AG04449 (cell line): ENCODE data around the gene EFCAB12.
"Not testable (repeated sequence)": the region's sequence is repeated elsewhere in the genome, so short reads cannot be mapped to it uniquely, and the experiment has no call there.

Experiments
- CTCF ChIA-PET: fragments of 350-600 bp; formaldehyde crosslinking; extraction: SDS; loops from one replicate; lab custom pipeline; 2021; ENCODE audit warnings: antibody characterized with exemption; lab: Yijun Ruan, JAX
- POLR2A ChIA-PET: fragments of 400-600, 350-600 bp; formaldehyde crosslinking; extraction: SDS; loops from one replicate; lab custom pipeline; 2020; ENCODE audit warnings: antibody characterized with exemption, inconsistent platforms; lab: Yijun Ruan, JAX
- DNase-seq: peaks from one replicate; pipeline ENCODE4 v3.0.0-alpha.2; 2010; ENCODE audit warnings: low read depth, low spot score
- H3K4me3 ChIP-seq: 2 replicates; pipeline ENCODE4 v1.5.1; 2011; ENCODE audit warnings: low read depth, mild to moderate bottlenecking, control low read depth, low read length
- TF ChIP-seq, protein P1 (sequence below): IDR thresholded peaks from one replicate; pipeline ENCODE4 v1.5.1; 2011; ENCODE audit warnings: mild to moderate bottlenecking, moderate library complexity, low read length, control low read depth, inconsistent platforms; ENCODE audit not compliant: insufficient read depth; ENCODE audit errors: missing control alignments

The EFCAB12 gene

DNA sequence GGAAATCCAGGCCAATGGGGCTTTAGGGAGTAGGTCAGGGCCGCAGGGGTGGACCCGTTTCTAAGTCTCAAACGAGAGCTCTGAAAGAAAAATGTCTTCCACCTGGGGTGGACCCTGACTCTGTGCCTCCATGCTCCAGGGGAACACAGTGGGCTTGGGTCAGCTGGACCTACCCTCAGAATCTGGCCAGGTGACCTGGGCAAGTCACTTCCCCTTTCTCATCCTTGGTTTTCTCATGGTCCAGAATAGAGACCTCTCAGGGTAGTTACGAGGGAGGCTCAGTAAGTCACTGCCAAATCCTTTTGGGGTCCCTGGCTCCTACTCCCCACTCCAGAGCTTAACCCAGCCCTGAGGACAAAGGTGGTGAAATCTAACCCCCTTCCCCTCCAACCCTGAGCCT is 25.8 kb downstream of the EFCAB12 start:
- H3K4me3 ChIP-seq = no peak overlapping the region
- TF ChIP-seq, protein P1, sequence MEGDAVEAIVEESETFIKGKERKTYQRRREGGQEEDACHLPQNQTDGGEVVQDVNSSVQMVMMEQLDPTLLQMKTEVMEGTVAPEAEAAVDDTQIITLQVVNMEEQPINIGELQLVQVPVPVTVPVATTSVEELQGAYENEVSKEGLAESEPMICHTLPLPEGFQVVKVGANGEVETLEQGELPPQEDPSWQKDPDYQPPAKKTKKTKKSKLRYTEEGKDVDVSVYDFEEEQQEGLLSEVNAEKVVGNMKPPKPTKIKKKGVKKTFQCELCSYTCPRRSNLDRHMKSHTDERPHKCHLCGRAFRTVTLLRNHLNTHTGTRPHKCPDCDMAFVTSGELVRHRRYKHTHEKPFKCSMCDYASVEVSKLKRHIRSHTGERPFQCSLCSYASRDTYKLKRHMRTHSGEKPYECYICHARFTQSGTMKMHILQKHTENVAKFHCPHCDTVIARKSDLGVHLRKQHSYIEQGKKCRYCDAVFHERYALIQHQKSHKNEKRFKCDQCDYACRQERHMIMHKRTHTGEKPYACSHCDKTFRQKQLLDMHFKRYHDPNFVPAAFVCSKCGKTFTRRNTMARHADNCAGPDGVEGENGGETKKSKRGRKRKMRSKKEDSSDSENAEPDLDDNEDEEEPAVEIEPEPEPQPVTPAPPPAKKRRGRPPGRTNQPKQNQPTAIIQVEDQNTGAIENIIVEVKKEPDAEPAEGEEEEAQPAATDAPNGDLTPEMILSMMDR = no peak
- no peak for DNase-seq
- ChIA-PET CTCF (interaction anchor here (1.1 to 1.4 kb wide), 2 partner anchors 11 to 19 kb away, joined by 3 to 6 read pairs; no protein-coding TSS in a partner anchor), POLR2A (no interaction called here)

DNA sequence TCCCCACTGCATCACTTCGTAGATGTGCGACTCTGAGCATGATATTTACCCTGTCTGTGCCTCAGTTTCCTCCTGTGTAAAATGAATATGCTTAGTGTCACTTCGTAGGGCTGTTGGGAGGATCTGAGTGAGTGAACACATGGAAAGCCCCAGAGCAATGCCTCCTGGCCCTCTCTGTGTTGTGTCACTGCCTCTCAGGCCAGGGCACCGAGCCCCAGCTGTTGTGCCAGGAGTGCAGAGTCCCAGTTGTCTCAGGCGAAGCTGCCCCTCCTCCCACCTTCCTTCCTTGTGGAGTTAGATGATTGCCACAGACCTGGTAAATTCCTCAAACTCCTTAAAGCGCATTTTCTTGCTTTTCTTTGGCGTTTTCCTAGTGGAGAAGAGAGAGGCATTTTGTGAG is 26.2 kb downstream of the EFCAB12 start:
- ChIA-PET POLR2A (no interaction called here), CTCF (interaction anchor here (1.1 kb wide), 1 partner anchor 11 kb away, joined by 3 read pairs; no protein-coding TSS in a partner anchor)
- TF ChIP-seq, protein P1 = no peak
- no peak for DNase-seq
- no peak overlapping the region for H3K4me3 ChIP-seq

DNA sequence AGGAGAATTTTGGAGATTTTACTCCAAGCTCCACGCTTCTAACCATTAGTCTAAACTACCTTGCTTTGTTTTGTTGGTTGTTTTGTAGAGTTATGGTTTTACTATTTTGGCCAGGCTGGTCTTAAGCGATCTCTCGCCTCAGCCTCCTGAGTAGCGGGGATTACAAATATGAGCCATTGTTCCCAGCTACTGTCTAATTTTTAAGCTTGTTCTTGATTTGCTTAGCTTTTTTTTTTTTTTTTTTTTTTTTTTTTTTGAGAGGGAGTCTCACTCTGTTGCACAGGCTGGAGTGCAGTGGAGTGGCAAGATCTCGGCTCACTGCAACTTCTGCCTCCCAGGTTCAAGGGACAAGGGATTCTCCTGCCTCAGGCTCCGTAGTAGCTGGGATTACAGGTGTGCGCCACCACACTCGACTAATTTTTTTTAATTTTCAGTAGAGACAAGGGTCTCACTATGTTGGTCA is 28.5 kb downstream of the EFCAB12 start:
- 0 out of 2 replicates have a peak overlapping the region, but pooled peaks have one; percentile 8 for H3K4me3 ChIP-seq
- POLR2A ChIA-PET = interaction anchor here (0.7 to 1.0 kb wide), 2 partner anchors 29 to 287 kb away, joined by 3 read pairs; partner anchors contain the start of gene EFCAB12
- CTCF ChIA-PET = interaction anchor here (0.7 to 2.3 kb wide), 15 partner anchors 9 to 534 kb away, joined by 3 to 30 read pairs (median 4); a partner anchor contains a TSS
- TF ChIP-seq, protein P1 = no peak
- no peak for DNase-seq

DNA sequence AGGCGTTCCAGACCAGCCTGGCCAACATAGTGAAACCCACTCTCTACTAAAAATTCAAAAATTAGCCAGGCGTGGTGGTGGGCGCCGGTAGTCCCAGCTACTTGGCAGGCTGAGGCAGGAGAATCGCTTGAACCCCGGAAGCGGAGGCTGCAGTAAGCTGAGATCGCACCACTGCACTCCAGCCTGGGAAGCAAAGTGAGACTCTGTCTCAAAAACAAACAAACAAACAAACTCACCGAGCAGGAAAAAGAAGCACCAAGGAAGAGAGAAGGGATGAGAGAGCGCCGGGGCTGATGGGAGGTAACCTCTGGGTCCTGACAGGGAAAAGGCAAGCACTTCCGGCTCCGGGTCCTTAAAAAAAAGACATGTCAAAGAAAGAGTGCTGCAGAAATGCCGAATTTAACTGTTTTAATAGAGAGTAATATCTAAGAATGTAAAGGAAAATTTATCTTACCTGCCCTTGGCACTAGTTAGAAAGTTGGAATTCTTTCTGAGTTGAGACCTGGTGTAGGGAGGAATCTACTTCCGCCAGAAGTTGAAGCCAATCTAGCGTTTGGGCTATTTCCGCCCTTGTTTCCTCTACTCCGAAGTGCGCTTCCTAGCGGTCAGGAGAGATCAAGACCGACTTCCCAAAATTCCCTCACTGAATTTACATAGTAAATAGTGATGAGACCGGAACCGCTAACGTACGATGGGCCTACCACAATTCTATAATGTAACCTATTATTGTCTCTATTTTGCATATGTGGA is 29.1 kb downstream of the EFCAB12 start:
- H3K4me3 ChIP-seq = peak overlapping the region; percentile 87
- TF ChIP-seq, protein P1 = peak; percentile 77
- DNase-seq = peak; percentile 83
- ChIA-PET CTCF (interaction anchor here (0.7 to 2.3 kb wide), 15 partner anchors 9 to 534 kb away, joined by 3 to 30 read pairs (median 4); a partner anchor contains a TSS), POLR2A (interaction anchor here (0.7 to 1.0 kb wide), 2 partner anchors 30 to 288 kb away, joined by 3 read pairs; partner anchors contain the start of gene EFCAB12)

DNA sequence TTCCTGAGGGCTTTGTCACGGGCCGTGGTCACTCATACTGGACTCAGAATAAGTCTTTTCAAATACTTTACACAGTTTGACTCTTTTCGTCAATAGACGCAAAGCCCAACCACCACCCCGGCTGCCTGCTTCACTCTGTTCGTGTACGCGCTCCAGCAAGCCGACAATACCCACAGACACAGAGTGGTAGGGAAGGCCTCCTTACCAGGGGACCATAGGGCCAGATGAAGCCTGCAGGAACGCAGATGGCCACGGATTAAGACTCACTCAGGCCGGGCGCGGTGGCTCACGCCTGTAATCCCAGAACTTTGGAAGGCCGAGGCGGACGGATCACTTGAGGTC is 29.7 kb downstream of the EFCAB12 start:
- ChIA-PET CTCF (interaction anchor here (1.4 to 2.2 kb wide), 5 partner anchors 10 to 82 kb away, joined by 4 to 15 read pairs (median 6); a partner anchor contains a TSS), POLR2A (no interaction called here)
- TF ChIP-seq, protein P1 = no peak
- H3K4me3 ChIP-seq = peak overlapping the region; percentile 87
- no peak for DNase-seq

DNA sequence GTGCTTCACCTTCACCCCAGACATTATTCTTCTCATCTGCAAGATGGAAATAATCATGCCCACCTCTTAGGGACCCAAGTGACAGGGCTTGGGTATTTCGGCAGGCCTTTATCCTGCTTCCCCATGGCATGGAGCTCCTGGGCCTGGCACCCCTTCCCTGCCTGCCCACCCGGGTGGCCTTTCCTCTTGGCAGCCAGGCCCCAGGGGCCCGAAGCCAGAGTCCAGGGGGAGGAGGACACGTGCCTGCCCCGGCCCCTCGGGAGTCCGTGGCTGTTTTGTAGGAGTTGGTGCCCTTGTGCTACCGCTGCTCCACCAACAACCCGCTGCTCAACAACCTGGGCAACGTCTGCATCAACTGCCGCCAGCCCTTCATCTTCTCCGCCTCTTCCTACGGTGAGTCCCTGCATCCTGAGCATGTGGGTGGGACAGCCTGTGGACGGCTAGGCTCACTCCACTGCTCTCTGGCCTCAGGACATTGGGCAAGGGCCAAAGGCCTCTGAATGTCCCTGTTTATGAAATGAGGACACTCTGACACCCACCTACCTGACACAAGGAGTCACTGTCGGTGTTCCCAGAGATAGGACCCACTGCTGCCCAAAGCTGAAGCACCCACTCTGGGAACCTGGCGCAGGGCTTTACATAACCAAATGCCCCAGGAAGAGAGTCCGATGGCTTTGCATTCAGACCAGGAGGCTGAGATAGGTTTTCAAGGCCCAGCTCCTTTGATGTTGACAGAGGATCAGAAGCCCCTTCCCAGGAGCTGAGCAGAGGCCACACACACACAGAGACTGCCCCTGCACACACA is 34.5 kb downstream of the EFCAB12 start:
- DNase-seq, POLR2A ChIA-PET, CTCF ChIA-PET, H3K4me3 ChIP-seq: not testable (repeated sequence)
